ENCODE measurements around the gene CTR9. TPM values are rescaled to one million over a fixed set of nuclear protein-coding genes. Genes with fewer than 3 reads are reported as not detected.

Gene CTR9
- total RNA-seq, 1 experiment from 2014 or later: 45.9 TPM

DNA sequence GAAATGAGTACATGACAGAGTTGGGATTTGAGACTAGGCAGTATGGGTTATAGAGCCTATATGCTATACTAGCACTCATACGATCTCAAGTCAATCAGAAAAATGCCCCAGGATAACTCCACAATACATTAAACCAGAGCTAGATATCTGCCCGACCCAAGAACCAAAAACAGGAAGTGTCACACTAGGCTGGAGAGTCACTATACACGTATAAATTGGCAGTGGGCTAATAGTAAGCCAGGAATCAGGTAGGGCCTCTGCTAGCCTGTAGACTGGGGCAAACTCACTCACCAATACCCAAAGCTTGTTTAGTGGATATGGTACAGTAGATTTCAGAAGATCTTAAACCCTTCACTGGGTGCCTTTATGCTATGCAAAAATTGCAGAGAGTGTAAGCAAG lies 73.8 kb downstream of the CTR9 start:
- TF ChIP-seq CTCF (conservative IDR thresholded peaks at IDR 0.05; ENCODE audit: low read depth, low read length) (no peak), EZH2 (IDR thresholded peaks at IDR 0.05; ENCODE audit: borderline replicate concordance, low read depth, low read length, poor library complexity, severe bottlenecking) (no peak)
- ChIA-PET POLR2A (ENCODE audit: low non-redundant PET) (interaction anchor here (0.6 kb wide), 1 partner anchor 69 kb away, joined by 5 read pairs; no protein-coding TSS in a partner anchor), CTCF (no interaction called here)
- BruUV-seq (replicated peaks): no TSS peak
- no peaks in the 10 kb centered on the region for H3K27me3 ChIP-seq (replicated peaks; ENCODE audit: insufficient read depth, low read depth, low read length, poor library complexity)
- H3K4me1 ChIP-seq (ENCODE audit: insufficient read depth, low read length, poor library complexity, severe bottlenecking): no peaks in the 10 kb centered on the region
- H3K36me3 ChIP-seq (ENCODE audit: insufficient read depth, low read length, poor library complexity, severe bottlenecking): no peaks in the 10 kb centered on the region
- H3K9me3 ChIP-seq (ENCODE audit: low read depth, low read length, poor library complexity, severe bottlenecking): no peaks in the 10 kb centered on the region
- intact Hi-C loops (cut with micrococcal nuclease; ENCODE audit: unreplicated experiment): no loop called here
- no peak overlapping the region for H3K27ac ChIP-seq (ENCODE audit: low read depth, low read length, poor library complexity, severe bottlenecking)
- no peak overlapping the region for H3K4me3 ChIP-seq (ENCODE audit: low read depth, low read length, poor library complexity, severe bottlenecking)
- DNase-seq (ENCODE audit: low spot score): no peak

- no peaks in the 10 kb centered on the region for H3K9me3 ChIP-seq (ENCODE audit: low read depth, low read length, poor library complexity, severe bottlenecking)
- DNase-seq (ENCODE audit: low spot score): no peak
- intact Hi-C loops (cut with micrococcal nuclease; ENCODE audit: unreplicated experiment): no loop called here
- POLR2A ChIA-PET (ENCODE audit: low non-redundant PET): no interaction called here
- H3K27me3 ChIP-seq (replicated peaks; ENCODE audit: insufficient read depth, low read depth, low read length, poor library complexity): no peaks in the 10 kb centered on the region
- H3K27ac ChIP-seq (ENCODE audit: low read depth, low read length, poor library complexity, severe bottlenecking): no peak overlapping the region
- H3K4me1 ChIP-seq (ENCODE audit: insufficient read depth, low read length, poor library complexity, severe bottlenecking): no peaks in the 10 kb centered on the region
- CTCF ChIA-PET: no interaction called here
- BruUV-seq (replicated peaks): no TSS peak
- TF ChIP-seq EZH2 (IDR thresholded peaks at IDR 0.05; ENCODE audit: borderline replicate concordance, low read depth, low read length, poor library complexity, severe bottlenecking) (no peak), CTCF (conservative IDR thresholded peaks at IDR 0.05; ENCODE audit: low read depth, low read length) (no peak)
- H3K36me3 ChIP-seq (ENCODE audit: insufficient read depth, low read length, poor library complexity, severe bottlenecking): no peaks in the 10 kb centered on the region
- H3K4me3 ChIP-seq (ENCODE audit: low read depth, low read length, poor library complexity, severe bottlenecking): no peak overlapping the region
Measured at GRCh38 chr11:10828402-10828801, 77.4 kb downstream of the CTR9 start.

GRCh38 chr11:10829139-10829538 lies 78.1 kb downstream of the CTR9 start:
- CTCF ChIA-PET: no interaction called here
- no peak for TF ChIP-seq CTCF (conservative IDR thresholded peaks at IDR 0.05; ENCODE audit: low read depth, low read length)
- no peak for TF ChIP-seq EZH2 (IDR thresholded peaks at IDR 0.05; ENCODE audit: borderline replicate concordance, low read depth, low read length, poor library complexity, severe bottlenecking)

More at GRCh38 chr11:10829139-10829538, 78.1 kb downstream of the CTR9 start:
- DNase-seq (ENCODE audit: low spot score): no peak
- intact Hi-C loops (cut with micrococcal nuclease; ENCODE audit: unreplicated experiment): no loop called here
- no peaks in the 10 kb centered on the region for H3K36me3 ChIP-seq (ENCODE audit: insufficient read depth, low read length, poor library complexity, severe bottlenecking)
- H3K27ac ChIP-seq (ENCODE audit: low read depth, low read length, poor library complexity, severe bottlenecking): no peak overlapping the region
- POLR2A ChIA-PET (ENCODE audit: low non-redundant PET): no interaction called here
- no peaks in the 10 kb centered on the region for H3K27me3 ChIP-seq (replicated peaks; ENCODE audit: insufficient read depth, low read depth, low read length, poor library complexity)
- no peak overlapping the region for H3K4me3 ChIP-seq (ENCODE audit: low read depth, low read length, poor library complexity, severe bottlenecking)
- BruUV-seq (replicated peaks): no TSS peak
- no peaks in the 10 kb centered on the region for H3K4me1 ChIP-seq (ENCODE audit: insufficient read depth, low read length, poor library complexity, severe bottlenecking)
- no peaks in the 10 kb centered on the region for H3K9me3 ChIP-seq (ENCODE audit: low read depth, low read length, poor library complexity, severe bottlenecking)

Other genes starting within 250 kb of the CTR9 start
- gene RNF141, start 210.1 kb upstream of the CTR9 start, total RNA-seq (2021): 36.4 and 48.4 TPM in 2 replicates
- 0.11 and 0.15 TPM in 2 replicates for gene LYVE1, start 182.6 kb upstream of the CTR9 start, total RNA-seq (2021)
- gene IRAG1, start 57.5 kb upstream of the CTR9 start, total RNA-seq (2021): 0.26 and 0.81 TPM in 2 replicates
- 1,137 and 1,198 TPM in 2 replicates for gene EIF4G2, start 57.7 kb downstream of the CTR9 start, total RNA-seq (2021)
- 40.2 and 43.5 TPM in 2 replicates for gene ZBED5, start 106.8 kb downstream of the CTR9 start, total RNA-seq (2021)

All from A673 (cell line).